Muscle of arm (tissue), 12 donors: ENCODE measurements around the gene CLSTN3. TPM values are rescaled to one million over a fixed set of nuclear protein-coding genes. Genes with fewer than 3 reads are reported as not detected.
"Not testable (repeated sequence)": the region's sequence is repeated elsewhere in the genome, so short reads cannot be mapped to it uniquely, and the experiment has no call there.

Experiments used
- DNase-seq: peaks from one replicate; pipeline ENCODE4 v3.0.0-alpha.2; 2013
- polyA plus RNA-seq, 12 donors: library from polyadenylated mRNA; unstranded; fragments of 120-200 nt; gene quantifications; one replicate each; pipeline ENCODE4 v1.2.1, GENCODE V29; 2013; ENCODE audit not compliant: insufficient read length in 12 of 12

The CLSTN3 gene
- polyA plus RNA-seq, 12 donors: 13.4 to 35.4 (median 18.5) TPM; not detected in 1

- no peak for DNase-seq
These were observed 20.2 kb downstream of the CLSTN3 start for GRCh38 chr12:7150356-7150755.

DNA sequence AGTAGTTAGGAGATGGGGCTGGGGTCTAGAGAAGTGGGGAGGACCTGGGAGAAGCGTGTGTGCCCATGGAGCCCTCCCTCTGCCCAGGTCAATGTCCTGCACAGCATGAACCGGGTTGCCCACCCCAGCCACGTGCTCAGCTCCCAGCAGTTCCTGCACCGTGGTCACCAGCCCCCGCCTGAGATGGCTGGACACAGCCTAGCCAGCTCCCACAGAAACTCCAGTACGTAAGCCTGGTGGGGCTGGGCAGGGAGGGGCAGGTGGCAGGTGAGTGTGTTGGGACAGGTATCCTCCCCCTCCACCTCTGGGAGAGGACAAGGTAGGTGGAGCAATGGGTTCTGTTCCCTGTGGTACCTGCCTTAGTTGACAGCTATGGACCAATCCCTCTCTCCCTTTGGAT is 20.7 kb downstream of the CLSTN3 start:
- no peak for DNase-seq

DNA sequence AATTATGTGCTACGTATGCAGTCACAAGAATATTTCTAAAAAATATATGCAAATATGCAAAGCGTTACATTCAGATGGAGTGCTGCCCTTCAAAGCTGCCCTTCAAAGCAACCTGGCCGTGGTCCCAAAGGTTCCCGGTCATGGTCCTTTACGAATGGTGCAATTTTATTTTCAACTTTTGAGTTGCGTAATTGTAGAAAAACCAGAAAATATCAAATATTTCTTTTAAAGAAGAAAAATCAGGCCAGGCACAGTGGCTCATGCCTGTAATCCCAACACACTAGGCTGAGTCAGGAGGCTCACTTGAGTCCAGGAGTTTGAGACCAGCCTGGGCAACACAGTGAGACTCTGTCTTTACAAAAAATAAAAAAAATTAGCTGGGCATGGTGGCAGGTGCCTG is 21.4 kb downstream of the CLSTN3 start:
- no peak for DNase-seq

DNA sequence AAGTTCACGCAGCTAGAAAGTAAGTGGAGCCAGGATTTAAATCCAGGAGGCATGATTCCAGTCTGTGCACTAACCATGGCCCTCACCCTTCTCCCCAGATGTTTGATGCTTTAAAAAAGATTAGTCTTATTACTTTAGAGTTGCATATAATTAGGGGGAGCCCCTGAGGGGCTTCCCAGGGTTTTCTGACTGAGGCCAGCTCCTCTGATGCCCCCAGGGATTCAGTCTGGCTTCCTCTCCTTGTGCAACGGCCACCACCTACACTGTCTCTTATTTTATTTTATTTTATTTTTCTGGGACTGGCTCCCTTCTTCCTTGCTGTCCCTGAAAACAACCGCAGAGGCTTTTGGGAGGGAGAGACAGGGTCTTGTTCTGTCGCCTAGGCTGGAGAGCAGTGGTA is 22.6 kb downstream of the CLSTN3 start:
- DNase-seq: no peak

- DNase-seq: no peak
These were observed 23.9 kb downstream of the CLSTN3 start for GRCh38 chr12:7154042-7154441.

DNA sequence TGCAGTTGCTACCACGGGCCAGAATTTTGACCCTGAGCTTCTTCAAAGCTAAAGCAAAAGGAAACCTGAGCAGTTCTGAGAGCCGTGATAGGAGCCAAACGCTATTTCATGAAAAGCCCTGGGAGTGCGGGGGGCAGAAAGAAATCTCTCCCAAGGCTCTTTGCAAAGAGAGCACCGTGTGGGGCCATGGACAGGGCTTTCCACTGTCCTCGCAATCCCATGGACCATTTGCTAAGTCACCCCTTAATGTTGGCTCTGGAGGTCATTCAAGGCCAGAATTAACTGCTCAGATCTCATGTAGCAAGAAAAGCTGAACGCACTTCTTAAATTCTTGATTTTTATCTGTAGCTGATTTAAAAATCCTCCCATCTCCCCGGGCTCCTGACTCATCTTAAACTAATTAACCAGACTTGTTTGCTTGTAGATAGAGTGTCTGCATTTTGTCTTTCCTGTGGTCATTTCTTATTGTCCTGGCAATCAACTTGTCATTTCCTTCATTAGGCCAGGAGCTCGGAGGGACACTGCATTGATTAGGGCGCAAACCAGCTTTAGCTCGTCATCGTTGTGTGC is 24.8 kb downstream of the CLSTN3 start:
- no peak for DNase-seq

GRCh38 chr12:7155471-7156034 is 25.4 kb downstream of the CLSTN3 start:
- DNase-seq: no peak

GRCh38 chr12:7156259-7157197 is 26.4 kb downstream of the CLSTN3 start:
- DNase-seq: no peak

DNA sequence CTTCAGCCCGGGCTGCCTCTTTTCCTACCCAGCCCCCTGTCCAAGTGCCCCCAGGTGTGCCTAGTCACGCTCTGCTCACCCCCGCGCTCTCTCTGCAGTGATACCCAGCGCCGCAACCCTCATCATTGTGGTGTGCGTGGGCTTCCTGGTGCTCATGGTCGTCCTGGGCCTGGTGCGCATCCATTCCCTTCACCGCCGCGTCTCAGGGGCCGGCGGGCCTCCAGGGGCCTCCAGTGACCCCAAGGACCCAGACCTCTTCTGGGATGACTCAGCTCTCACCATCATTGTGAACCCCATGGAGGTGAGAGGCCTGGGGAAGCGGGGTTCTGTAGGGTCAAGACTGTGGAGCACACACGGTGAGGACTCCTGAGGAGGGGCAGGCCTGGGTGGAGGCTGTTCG is 27.2 kb downstream of the CLSTN3 start:
- no peak for DNase-seq

GRCh38 chr12:7158781-7159609 is 28.8 kb downstream of the CLSTN3 start:
- no peak for DNase-seq

GRCh38 chr12:7160183-7160582 is 30.0 kb downstream of the CLSTN3 start:
- no peak for DNase-seq

- DNase-seq: no peak
These were observed 31.2 kb downstream of the CLSTN3 start for GRCh38 chr12:7161327-7161726.

- DNase-seq: no peak
These were observed 31.6 kb downstream of the CLSTN3 start for GRCh38 chr12:7161811-7162210.

DNA sequence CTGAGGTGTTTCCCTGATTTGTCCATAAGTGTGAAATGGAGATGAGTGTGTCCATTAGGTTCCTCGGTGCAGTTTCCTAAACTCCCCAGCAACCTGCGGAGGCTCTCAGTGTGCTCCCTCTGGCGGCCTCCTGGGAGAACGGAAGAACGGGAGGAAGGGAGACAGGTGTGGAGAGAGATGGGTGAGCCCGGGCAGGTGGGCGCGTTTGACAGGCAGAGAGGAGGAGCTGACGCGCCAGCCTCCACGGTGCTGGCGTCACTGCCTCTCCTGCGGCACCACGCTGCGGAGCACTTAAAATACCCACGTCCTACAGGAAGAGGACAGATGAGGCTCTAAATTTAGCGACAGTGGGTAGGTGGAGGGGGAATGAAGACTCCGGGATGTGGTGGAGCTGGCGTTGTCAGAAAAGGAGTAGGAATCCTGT is 32.5 kb downstream of the CLSTN3 start:
- no peak for DNase-seq

GRCh38 chr12:7169951-7170350 is 39.8 kb downstream of the CLSTN3 start:
- DNase-seq: no peak

DNA sequence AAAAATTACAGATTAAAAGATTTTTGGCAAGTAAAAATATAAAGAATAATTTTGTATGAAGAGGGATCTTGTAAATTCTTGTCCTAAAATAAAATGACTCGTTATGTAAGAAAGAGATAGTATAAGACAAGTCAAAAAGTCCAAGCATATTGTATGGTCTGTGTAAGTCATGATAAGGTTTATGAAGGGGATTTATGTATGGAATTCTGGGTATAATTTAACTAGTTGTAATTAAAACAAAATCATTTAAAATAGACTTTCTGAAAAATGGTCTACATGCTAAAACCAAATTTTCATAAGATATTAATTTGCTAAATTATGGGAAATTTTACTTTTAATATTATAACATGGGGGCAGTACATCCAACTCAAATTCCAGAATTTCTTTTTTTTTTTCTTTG is 41.7 kb downstream of the CLSTN3 start:
- no peak for DNase-seq

GRCh38 chr12:7175493-7175892 is 45.3 kb downstream of the CLSTN3 start:
- DNase-seq: no peak

DNA sequence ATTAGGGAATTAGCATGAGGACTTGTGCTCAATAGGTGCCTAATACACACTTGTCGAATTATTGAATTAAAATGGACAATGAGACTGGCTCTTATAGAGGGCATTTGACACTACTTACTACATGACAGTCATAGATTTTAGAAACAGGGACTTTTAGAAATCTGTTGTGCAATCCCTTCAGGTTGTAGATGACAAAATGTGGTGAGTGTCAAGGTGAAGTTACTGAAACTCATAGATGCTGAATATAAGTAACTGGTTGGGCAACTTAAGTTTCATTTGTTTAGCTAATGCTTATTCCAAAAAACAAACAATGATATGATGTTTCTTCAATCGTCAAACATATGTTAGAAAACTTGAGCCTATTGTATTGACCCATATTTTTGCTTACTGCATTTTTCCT is 46.4 kb downstream of the CLSTN3 start:
- DNase-seq: no peak

- DNase-seq: no peak
These were observed 48.3 kb downstream of the CLSTN3 start for GRCh38 chr12:7178481-7178880.

DNA sequence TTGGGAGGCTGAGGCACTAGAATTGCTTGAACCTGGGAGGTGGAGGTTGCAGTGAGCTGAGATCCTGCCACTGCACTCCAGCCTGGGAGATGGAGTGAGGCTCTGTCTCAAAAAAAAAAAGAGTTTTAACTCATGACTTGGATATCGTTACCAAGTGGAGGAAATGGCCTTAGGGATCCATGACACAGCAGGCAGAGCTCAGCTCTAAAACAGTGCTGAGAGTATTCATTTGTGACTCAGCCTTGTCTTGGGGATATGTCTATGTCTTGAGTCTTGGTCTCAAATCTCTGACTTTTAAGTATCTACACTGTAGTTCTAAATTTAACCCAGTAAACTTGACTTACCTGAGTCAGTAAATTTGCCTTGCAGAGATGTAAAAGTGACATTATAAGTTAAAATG is 50.5 kb downstream of the CLSTN3 start:
- no peak for DNase-seq

GRCh38 chr12:7186058-7186457 is 55.9 kb downstream of the CLSTN3 start:
- DNase-seq: not testable (repeated sequence)
